Measurements from ENCODE around the gene BAAT. TPM values are rescaled to one million over a fixed set of nuclear protein-coding genes. Genes with fewer than 3 reads are reported as not detected.

Gene BAAT
- total and polyA plus RNA-seq, 2 of the 13 experiments (the other 11 are each of a cell fraction or from before 2014, with no cell fraction given) = 0.71 to 7.9 TPM

GRCh38 chr9:101398068-101398929 lies 13.5 kb upstream of the BAAT start, which contains the start of the genes MRPL50 and ZNF189 (continued):
- TF ChIP-seq ZHX1 (CRISPR knock-in tag; IDR thresholded peaks at IDR 0.05; ENCODE audit: low read depth) (peak; percentile 91; the same call in 1 of the 2 replicates), GATAD1 (CRISPR knock-in tag; IDR thresholded peaks at IDR 0.05) (peak; percentile 90), GABPA (IDR thresholded peaks at IDR 0.05; ENCODE audit: low read depth, low read length) (peak; percentile 64), GABPA (CRISPR knock-in tag; IDR thresholded peaks at IDR 0.05; ENCODE audit: low read depth) (no peak), ZNF143 (CRISPR knock-in tag; IDR thresholded peaks at IDR 0.05) (peak; percentile 96), ZNF619 (CRISPR knock-in tag; IDR thresholded peaks at IDR 0.05) (no peak), FOXM1 (CRISPR knock-in tag; IDR thresholded peaks at IDR 0.05) (no peak), ZNF740 (CRISPR knock-in tag; IDR thresholded peaks at IDR 0.05) (no peak; the same call in 1 of the 2 replicates), ZNF547 (CRISPR knock-in tag; IDR thresholded peaks at IDR 0.05) (peak; percentile 76), HNF1A (IDR thresholded peaks at IDR 0.05; ENCODE audit: low read depth) (peak; percentile 73; the same call in 1 of the 2 replicates), HNF1A (CRISPR knock-in tag; IDR thresholded peaks at IDR 0.05; ENCODE audit: borderline replicate concordance) (peak; percentile 45; the same call in 1 of the 2 replicates), FOXC1 (CRISPR knock-in tag; IDR thresholded peaks at IDR 0.05; ENCODE audit: borderline replicate concordance) (peak; percentile 46; the same call in 1 of the 2 replicates), ZNF350 (CRISPR knock-in tag; IDR thresholded peaks at IDR 0.05; ENCODE audit: borderline replicate concordance, low read depth) (peak; percentile 83), MYPOP (CRISPR knock-in tag; IDR thresholded peaks at IDR 0.05) (peak; percentile 83), ZNF788 (CRISPR knock-in tag; IDR thresholded peaks at IDR 0.05; ENCODE audit: borderline replicate concordance) (peak; percentile 69; the same call in 1 of the 2 replicates), ZNF232 (CRISPR knock-in tag; IDR thresholded peaks at IDR 0.05; ENCODE audit: borderline replicate concordance) (peak; percentile 46; the same call in 1 of the 2 replicates), SP2 (CRISPR knock-in tag; IDR thresholded peaks at IDR 0.05) (0 out of 2 replicates have a peak, but pooled peaks have one; percentile 50), HNRNPLL (IDR thresholded peaks at IDR 0.05; ENCODE audit: low read depth, low read length, poor library complexity, severe bottlenecking) (peak; percentile 76), TEAD3 (CRISPR knock-in tag; optimal IDR thresholded peaks at IDR 0.05; ENCODE audit: borderline replicate concordance) (peak; percentile 74), PCBP2 (optimal IDR thresholded peaks at IDR 0.05; ENCODE audit: low read depth, low read length, poor library complexity, severe bottlenecking) (no peak), ATF1 (CRISPR knock-in tag; IDR thresholded peaks at IDR 0.05) (peak; percentile 96)

Data from HepG2 (cell line).